CD4-positive, CD25-positive, alpha-beta regulatory T cell (primary cell): Measurements from ENCODE around the gene OR5P2. TPM values are rescaled to one million over a fixed set of nuclear protein-coding genes. Genes with fewer than 3 reads are reported as not detected.

ENCODE experiments used
- ATAC-seq, 2 donors: fragments of 150-1000 bp; cut with Tn5 transposase; one replicate each; pipeline ENCODE4 v1.10.0; 2021; ENCODE audit warnings: low read depth in 2 of 2, moderate number of reproducible peaks in 2 of 2, moderate library complexity in 1 of 2
- DNase-seq, 3 donors: peaks; one replicate each; pipeline versions ENCODE4 v3.0.0 to v3.0.0-alpha.2; 2012 to 2022; ENCODE audit warnings: mixed read lengths in 1 of 3
- H3K27ac ChIP-seq: one replicate; pipeline ENCODE4 v1.7.0; 2013; ENCODE audit warnings: mild to moderate bottlenecking, low read length; ENCODE audit not compliant: insufficient read depth, poor library complexity, severe bottlenecking
- H3K27me3 ChIP-seq: one replicate; pipeline ENCODE4 v1.7.0; 2013; ENCODE audit warnings: low read length; ENCODE audit not compliant: control insufficient read depth, insufficient read depth
- H3K36me3 ChIP-seq: one replicate; pipeline ENCODE4 v1.7.0; 2013; ENCODE audit warnings: mild to moderate bottlenecking, low read length, moderate library complexity; ENCODE audit not compliant: control insufficient read depth, insufficient read depth
- H3K4me1 ChIP-seq: 2 replicates; pipeline ENCODE4 v1.7.0; 2013; ENCODE audit warnings: mild to moderate bottlenecking, low read length; ENCODE audit not compliant: insufficient read depth, control insufficient read depth, poor library complexity, severe bottlenecking
- H3K4me3 ChIP-seq: one replicate; pipeline ENCODE4 v1.7.0; 2013; ENCODE audit warnings: low read depth, mild to moderate bottlenecking, low read length, moderate library complexity
- H3K9me3 ChIP-seq, 2 experiments: 1 replicate in 1 of 2; 2 replicates in 1 of 2; pipeline ENCODE4 v1.7.0; 2013; ENCODE audit warnings: low read length in 2 of 2, mild to moderate bottlenecking in 1 of 2, moderate library complexity in 1 of 2; ENCODE audit not compliant: control insufficient read depth in 2 of 2
- H3K27ac Mint-ChIP-seq, 3 donors: one replicate each; pipeline ENCODE4 v1.8.0; 2020 to 2022; ENCODE audit warnings: mild to moderate bottlenecking in 3 of 3, mixed read lengths in 3 of 3, moderate library complexity in 2 of 3
- H3K27me3 Mint-ChIP-seq: one replicate; pipeline ENCODE4 v1.8.0; 2022; ENCODE audit warnings: mild to moderate bottlenecking, mixed read lengths
- H3K36me3 Mint-ChIP-seq: one replicate; pipeline ENCODE4 v1.8.0; 2020; ENCODE audit warnings: mixed read lengths
- H3K4me1 Mint-ChIP-seq, 4 donors: one replicate each; pipeline ENCODE4 v1.8.0; 2020 to 2022; ENCODE audit warnings: mixed read lengths in 4 of 4, mild to moderate bottlenecking in 1 of 4
- H3K4me3 Mint-ChIP-seq, 4 donors: one replicate each; pipeline ENCODE4 v1.8.0; 2020 to 2022; ENCODE audit warnings: mild to moderate bottlenecking in 4 of 4, mixed read lengths in 4 of 4, moderate library complexity in 3 of 4
- H3K9me3 Mint-ChIP-seq, 7 donors: one replicate each; pipeline ENCODE4 v1.8.0; 2020 to 2022; ENCODE audit warnings: mixed read lengths in 7 of 7, mild to moderate bottlenecking in 3 of 7, moderate library complexity in 2 of 7
- polyA plus RNA-seq, 4 donors: library from polyadenylated mRNA; unstranded; fragments of 300-500 nt; fragmentation: Illumina TruSeq; gene quantifications; one replicate each; pipeline ENCODE4 v1.2.3, GENCODE V29; 2021
- total RNA-seq: library from RNA; stranded (reverse); gene quantifications from one replicate; pipeline ENCODE4 v1.2.3, GENCODE V29; 2022

The OR5P2 gene
- total RNA-seq (not detected), polyA plus RNA-seq (not detected)

GRCh38 chr11:7796842-7797241 lies at the start of gene OR5P2:
OR5P2 (minus strand) TSS chr11:7796942; CDS start chr11:7796942, 0 bp downstream.
- no peaks in the 10 kb centered on the region for H3K4me1 Mint-ChIP-seq
- no peaks in the 10 kb centered on the region for H3K27me3 Mint-ChIP-seq
- H3K4me3 Mint-ChIP-seq: no peak within 1 kb of the TSS
- H3K36me3 ChIP-seq: no peaks in the 10 kb centered on the region
- ATAC-seq (no peak), DNase-seq (no peak)
- no peak within 1 kb of the TSS for H3K27ac ChIP-seq
- no peaks in the 10 kb centered on the region for H3K27me3 ChIP-seq
- peaks cover 0 to 2% of the 10 kb centered on the region in 2 experiments for H3K9me3 ChIP-seq
- H3K27ac Mint-ChIP-seq: no peak within 1 kb of the TSS
- H3K4me1 ChIP-seq: no peaks in the 10 kb centered on the region
- peaks cover 3 to 14% (median 5%) of the 10 kb centered on the region in 7 donors for H3K9me3 Mint-ChIP-seq
- no peaks in the 10 kb centered on the region for H3K36me3 Mint-ChIP-seq
- H3K4me3 ChIP-seq: no peak within 1 kb of the TSS

GRCh38 chr11:7846003-7846402 lies 49.3 kb upstream of the OR5P2 start:
- Histone ChIP-seq H3K9me3 (no peaks in the 10 kb centered on the region), H3K4me1 (no peaks in the 10 kb centered on the region), H3K36me3 (no peaks in the 10 kb centered on the region), H3K4me3 (no peak overlapping the region), H3K27ac (no peak overlapping the region), H3K27me3 (no peaks in the 10 kb centered on the region)
- Mint-ChIP-seq H3K4me3 (no peak overlapping the region), H3K9me3 (peaks cover 0 to 2% (median 0%) of the 10 kb centered on the region in 7 donors), H3K27me3 (no peaks in the 10 kb centered on the region), H3K36me3 (no peaks in the 10 kb centered on the region), H3K27ac (no peak overlapping the region), H3K4me1 (no peaks in the 10 kb centered on the region)
- DNase-seq (no peak), ATAC-seq (no peak)

DNA sequence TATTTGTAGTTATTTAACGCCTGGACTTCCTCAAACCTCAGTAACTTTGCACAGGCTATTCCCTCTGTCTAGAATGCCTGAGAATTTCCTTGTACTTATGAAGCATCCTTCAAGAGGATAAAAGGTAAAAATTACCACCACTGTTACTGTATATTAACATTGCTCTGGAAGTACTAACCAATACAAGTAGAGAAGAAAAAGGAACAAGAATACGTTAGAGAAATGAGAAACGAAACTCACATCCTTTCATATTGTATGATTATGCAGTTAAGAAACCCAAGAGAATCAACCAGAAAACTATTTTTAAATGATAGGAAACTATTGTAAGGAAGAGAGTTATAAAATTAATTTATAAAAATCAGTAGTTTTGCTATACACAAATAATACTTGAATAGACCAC lies 48.2 kb upstream of the OR5P2 start:
- Mint-ChIP-seq H3K36me3 (no peaks in the 10 kb centered on the region), H3K27ac (no peak overlapping the region), H3K4me1 (no peaks in the 10 kb centered on the region), H3K27me3 (no peaks in the 10 kb centered on the region), H3K9me3 (peaks cover 0 to 1% (median 0%) of the 10 kb centered on the region in 7 donors), H3K4me3 (no peak overlapping the region)
- Histone ChIP-seq H3K4me3 (no peak overlapping the region), H3K27ac (no peak overlapping the region), H3K36me3 (no peaks in the 10 kb centered on the region), H3K4me1 (no peaks in the 10 kb centered on the region), H3K9me3 (no peaks in the 10 kb centered on the region), H3K27me3 (no peaks in the 10 kb centered on the region)
- ATAC-seq (no peak), DNase-seq (no peak)

DNA sequence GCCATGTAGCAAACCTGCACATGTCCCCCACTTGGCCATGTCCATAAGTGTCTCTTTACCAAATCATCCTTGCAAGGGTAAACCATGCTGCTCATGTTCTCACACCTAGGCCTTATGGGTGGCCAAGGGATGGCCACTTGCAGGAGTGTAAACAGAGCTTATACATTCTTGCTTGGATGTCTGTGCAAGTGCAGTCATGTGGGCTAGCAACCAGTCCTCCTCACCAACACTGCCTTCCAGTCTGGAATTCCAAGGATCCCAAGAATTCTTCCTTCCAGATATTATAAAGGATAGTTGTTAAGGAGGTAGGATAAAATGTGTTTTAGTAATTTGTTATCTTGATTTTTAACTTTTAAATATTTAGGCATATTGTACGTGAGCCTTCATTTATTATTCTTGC lies 47.8 kb upstream of the OR5P2 start:
- no peaks in the 10 kb centered on the region for H3K9me3 ChIP-seq
- H3K27ac Mint-ChIP-seq: no peak overlapping the region
- DNase-seq (no peak), ATAC-seq (no peak)
- no peaks in the 10 kb centered on the region for H3K36me3 Mint-ChIP-seq
- H3K4me3 Mint-ChIP-seq: no peak overlapping the region
- no peak overlapping the region for H3K27ac ChIP-seq
- H3K4me3 ChIP-seq: no peak overlapping the region
- H3K4me1 ChIP-seq: no peaks in the 10 kb centered on the region
- H3K27me3 Mint-ChIP-seq: no peaks in the 10 kb centered on the region
- no peaks in the 10 kb centered on the region for H3K4me1 Mint-ChIP-seq
- no peaks in the 10 kb centered on the region for H3K9me3 Mint-ChIP-seq
- no peaks in the 10 kb centered on the region for H3K36me3 ChIP-seq
- H3K27me3 ChIP-seq: no peaks in the 10 kb centered on the region

DNA sequence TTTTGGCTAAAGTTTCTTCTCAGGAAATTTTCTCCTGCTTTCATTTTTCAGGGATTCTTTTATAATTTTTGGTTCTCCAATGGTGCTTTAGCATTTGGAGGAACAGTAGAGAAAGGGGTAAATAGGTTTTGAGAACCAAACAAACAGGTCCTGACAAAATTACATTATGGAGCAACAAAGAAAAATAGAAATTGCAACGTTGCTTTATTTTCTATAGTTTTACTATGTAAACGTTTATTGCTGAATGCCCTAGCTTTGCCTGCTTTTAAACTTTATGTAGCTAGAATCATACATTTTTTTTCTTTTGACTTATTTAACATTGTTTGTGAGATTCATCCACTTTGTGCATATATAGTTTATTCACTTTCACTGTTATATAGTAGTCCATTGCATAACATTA lies 43.8 kb upstream of the OR5P2 start:
- no peaks in the 10 kb centered on the region for H3K27me3 Mint-ChIP-seq
- Histone ChIP-seq H3K9me3 (no peaks in the 10 kb centered on the region), H3K36me3 (no peaks in the 10 kb centered on the region), H3K4me3 (no peak overlapping the region), H3K4me1 (no peaks in the 10 kb centered on the region), H3K27me3 (peaks cover 2% of the 10 kb centered on the region), H3K27ac (no peak overlapping the region)
- H3K4me3 Mint-ChIP-seq: no peak overlapping the region
- no peaks in the 10 kb centered on the region for H3K36me3 Mint-ChIP-seq
- no peak for ATAC-seq
- H3K9me3 Mint-ChIP-seq: peaks cover 0 to 1% (median 0%) of the 10 kb centered on the region in 7 donors
- H3K4me1 Mint-ChIP-seq: no peaks in the 10 kb centered on the region
- DNase-seq: no peak
- no peak overlapping the region for H3K27ac Mint-ChIP-seq

DNA sequence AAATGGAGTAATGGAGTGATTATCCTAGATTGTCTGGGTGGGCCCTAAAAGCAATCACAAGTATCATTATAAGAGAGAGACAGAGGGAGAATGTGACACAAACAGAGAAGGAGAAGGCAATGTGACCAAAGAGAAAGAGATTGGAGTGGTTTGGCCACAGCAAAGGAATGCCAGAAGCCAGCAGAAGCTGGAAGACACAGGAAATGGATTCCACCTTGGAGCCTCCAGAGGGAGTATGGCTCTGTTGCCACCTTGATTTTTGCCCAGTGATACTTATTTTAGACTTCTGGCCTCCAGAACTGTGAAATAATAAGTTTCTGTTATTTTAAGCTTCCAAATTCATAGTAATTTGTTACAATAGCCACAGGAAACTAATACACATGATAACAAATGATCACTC lies 36.8 kb upstream of the OR5P2 start:
- H3K27me3 Mint-ChIP-seq: no peaks in the 10 kb centered on the region
- H3K27me3 ChIP-seq: peaks cover 2% of the 10 kb centered on the region
- no peaks in the 10 kb centered on the region for H3K9me3 ChIP-seq
- no peak overlapping the region for H3K4me3 Mint-ChIP-seq
- no peak for ATAC-seq
- no peak overlapping the region for H3K27ac Mint-ChIP-seq
- no peak overlapping the region for H3K27ac ChIP-seq
- no peaks in the 10 kb centered on the region for H3K36me3 ChIP-seq
- DNase-seq: no peak
- no peaks in the 10 kb centered on the region for H3K4me1 Mint-ChIP-seq
- H3K4me1 ChIP-seq: no peaks in the 10 kb centered on the region
- H3K4me3 ChIP-seq: no peak overlapping the region
- H3K9me3 Mint-ChIP-seq: peaks cover 0 to 9% (median 0%) of the 10 kb centered on the region in 7 donors
- H3K36me3 Mint-ChIP-seq: no peaks in the 10 kb centered on the region

DNA sequence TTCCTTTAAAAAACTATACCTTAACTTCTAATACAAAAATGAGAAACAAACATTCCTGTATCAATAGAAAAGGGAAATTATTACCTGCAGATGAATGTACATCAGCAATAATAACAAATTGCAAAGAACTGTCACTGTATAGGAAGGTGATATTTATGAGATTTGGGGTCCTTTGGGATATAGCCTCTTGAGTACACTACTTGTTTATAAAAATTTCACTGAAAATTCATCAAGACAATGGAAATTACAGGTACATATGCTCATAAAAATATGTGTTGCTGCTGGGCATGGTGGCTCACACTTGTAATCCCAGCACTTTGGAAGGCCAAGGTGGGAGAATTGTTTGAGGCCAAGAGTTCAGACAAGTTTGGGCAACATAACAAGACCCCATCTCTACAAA lies 34.0 kb upstream of the OR5P2 start, which contains the start of gene OR5P3:
OR5P3 (minus strand) TSS at position 101 of the 400 bp plus-strand sequence.
- H3K27ac ChIP-seq: no peak within 1 kb of the TSS
- H3K36me3 ChIP-seq: no peaks in the 10 kb centered on the region
- H3K4me3 ChIP-seq: no peak within 1 kb of the TSS
- no peaks in the 10 kb centered on the region for H3K36me3 Mint-ChIP-seq
- no peak for DNase-seq
- no peak within 1 kb of the TSS for H3K4me3 Mint-ChIP-seq
- H3K9me3 ChIP-seq: no peaks in the 10 kb centered on the region
- peaks cover 0 to 9% (median 0%) of the 10 kb centered on the region in 7 donors for H3K9me3 Mint-ChIP-seq
- H3K27me3 Mint-ChIP-seq: no peaks in the 10 kb centered on the region
- no peak within 1 kb of the TSS for H3K27ac Mint-ChIP-seq
- no peak for ATAC-seq
- H3K4me1 Mint-ChIP-seq: no peaks in the 10 kb centered on the region
- no peaks in the 10 kb centered on the region for H3K27me3 ChIP-seq
- no peaks in the 10 kb centered on the region for H3K4me1 ChIP-seq

GRCh38 chr11:7826324-7826723 lies 29.6 kb upstream of the OR5P2 start:
- DNase-seq: no peak
- no peak overlapping the region for H3K4me3 ChIP-seq
- no peak overlapping the region for H3K27ac ChIP-seq
- H3K27me3 ChIP-seq: no peaks in the 10 kb centered on the region
- H3K9me3 ChIP-seq: no peaks in the 10 kb centered on the region
- Mint-ChIP-seq H3K27ac (no peak overlapping the region), H3K9me3 (peaks cover 0 to 5% (median 0%) of the 10 kb centered on the region in 7 donors), H3K4me1 (no peaks in the 10 kb centered on the region), H3K27me3 (no peaks in the 10 kb centered on the region), H3K4me3 (no peak overlapping the region), H3K36me3 (no peaks in the 10 kb centered on the region)
- ATAC-seq: no peak
- no peaks in the 10 kb centered on the region for H3K36me3 ChIP-seq
- H3K4me1 ChIP-seq: no peaks in the 10 kb centered on the region
